ENCODE results near the gene MAN2B2.

DNA sequence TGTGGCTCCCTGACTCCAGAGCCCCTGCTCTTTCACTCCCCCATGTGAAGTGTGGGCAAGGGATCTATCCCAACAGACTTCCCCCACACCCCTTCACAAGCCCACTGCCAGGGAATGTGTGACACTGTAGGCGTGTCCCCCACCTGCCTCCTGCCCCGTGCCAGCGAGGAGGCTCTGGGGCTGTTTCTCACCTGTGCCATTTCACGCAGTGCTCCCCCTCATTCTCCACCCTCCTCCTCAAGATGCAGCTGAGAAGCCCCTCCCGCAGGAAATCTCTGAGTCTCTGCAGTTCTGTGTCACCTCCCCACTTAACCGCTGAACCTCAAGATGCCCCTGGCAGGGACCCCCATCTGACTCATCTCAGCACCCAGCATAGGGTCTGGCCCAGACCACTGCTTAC, 5.4 kb downstream of the MAN2B2 start:
- TF ChIP-seq POLR2AphosphoS5 (IDR thresholded peaks at IDR 0.05) (no peak), POLR2A (IDR thresholded peaks at IDR 0.05; ENCODE audit: low read depth) (no peak)
- TF ChIP-seq, protein P1, sequence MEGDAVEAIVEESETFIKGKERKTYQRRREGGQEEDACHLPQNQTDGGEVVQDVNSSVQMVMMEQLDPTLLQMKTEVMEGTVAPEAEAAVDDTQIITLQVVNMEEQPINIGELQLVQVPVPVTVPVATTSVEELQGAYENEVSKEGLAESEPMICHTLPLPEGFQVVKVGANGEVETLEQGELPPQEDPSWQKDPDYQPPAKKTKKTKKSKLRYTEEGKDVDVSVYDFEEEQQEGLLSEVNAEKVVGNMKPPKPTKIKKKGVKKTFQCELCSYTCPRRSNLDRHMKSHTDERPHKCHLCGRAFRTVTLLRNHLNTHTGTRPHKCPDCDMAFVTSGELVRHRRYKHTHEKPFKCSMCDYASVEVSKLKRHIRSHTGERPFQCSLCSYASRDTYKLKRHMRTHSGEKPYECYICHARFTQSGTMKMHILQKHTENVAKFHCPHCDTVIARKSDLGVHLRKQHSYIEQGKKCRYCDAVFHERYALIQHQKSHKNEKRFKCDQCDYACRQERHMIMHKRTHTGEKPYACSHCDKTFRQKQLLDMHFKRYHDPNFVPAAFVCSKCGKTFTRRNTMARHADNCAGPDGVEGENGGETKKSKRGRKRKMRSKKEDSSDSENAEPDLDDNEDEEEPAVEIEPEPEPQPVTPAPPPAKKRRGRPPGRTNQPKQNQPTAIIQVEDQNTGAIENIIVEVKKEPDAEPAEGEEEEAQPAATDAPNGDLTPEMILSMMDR (IDR thresholded peaks at IDR 0.05), result no peak
